B cell (primary cell): Measurements from ENCODE around the gene SAPCD2. TPM values are rescaled to one million over a fixed set of nuclear protein-coding genes. Genes with fewer than 3 reads are reported as not detected.

Source experiments
- ATAC-seq: fragments of 200-7000 bp; cut with Tn5 transposase; one replicate; pipeline ENCODE4 v1.10.0; 2021; ENCODE audit warnings: low read depth, mild to moderate bottlenecking, moderate number of reproducible peaks, moderate library complexity
- CTCF ChIA-PET: fragments of 350-600 bp; sonication (Branson Sonifier 250); formaldehyde crosslinking; loops from one replicate; lab custom pipeline; 2021; ENCODE audit warnings: antibody characterized with exemption, inconsistent platforms; lab: Charles Lee
- POLR2A ChIA-PET: fragments of 350-600 bp; sonication (Branson Sonifier 250); formaldehyde crosslinking; loops from one replicate; lab custom pipeline; 2021; ENCODE audit warnings: antibody characterized with exemption; lab: Charles Lee
- DNase-seq: peaks from one replicate; pipeline ENCODE4 v3.0.0; 2013
- H2AFZ ChIP-seq: 2 replicates; pipeline ENCODE4 v1.6.1; 2012; ENCODE audit warnings: mild to moderate bottlenecking, low read depth, low read length; ENCODE audit not compliant: insufficient read depth, poor library complexity, severe bottlenecking
- H3K27ac ChIP-seq, 2 donors: 1 replicate in 1 of 2; 2 replicates in 1 of 2; pipeline ENCODE4 v1.5.1; 2012 to 2013; ENCODE audit warnings: low read length in 2 of 2, mild to moderate bottlenecking in 2 of 2, moderate library complexity in 1 of 2
- H3K27me3 ChIP-seq, 4 experiments: fragments of 200-600 bp in 1 of 4; sonication (generic) in 1 of 4; replicated peaks in 1 of 4; 1 replicate in 2 of 4; 2 replicates in 2 of 4; pipeline versions ENCODE4 v1.6.1 to v1.7.0; 2013 to 2016; ENCODE audit warnings: low read length in 3 of 4, mild to moderate bottlenecking in 2 of 4, mixed read lengths in 1 of 4, moderate library complexity in 1 of 4; ENCODE audit not compliant: insufficient read depth in 4 of 4, control insufficient read depth in 3 of 4; ENCODE audit errors: control extremely low read depth in 1 of 4
- H3K36me3 ChIP-seq, 2 experiments: replicated peaks in 1 of 2; 1 replicate in 1 of 2; 2 replicates in 1 of 2; pipeline versions ENCODE4 v1.6.1 to v1.7.1; 2013; ENCODE audit warnings: low read length in 1 of 2; ENCODE audit not compliant: insufficient read depth in 2 of 2, control insufficient read depth in 1 of 2; ENCODE audit errors: control extremely low read depth in 1 of 2, extremely low read depth in 1 of 2
- H3K4me1 ChIP-seq, 2 donors: fragments of 200-600 bp in 1 of 2; sonication (generic) in 1 of 2; 1 replicate in 1 of 2; 2 replicates in 1 of 2; pipeline versions ENCODE4 v1.5.1 to v1.6.1; 2013 to 2017; ENCODE audit warnings: low read length in 2 of 2; ENCODE audit not compliant: control insufficient read depth in 2 of 2, insufficient read depth in 2 of 2
- H3K4me2 ChIP-seq: replicated peaks from 2 replicates; pipeline ENCODE3; 2012; ENCODE audit warnings: mild to moderate bottlenecking, low read depth, low read length; ENCODE audit not compliant: poor library complexity, severe bottlenecking
- H3K4me3 ChIP-seq, 5 experiments: fragments of 200-600 bp in 1 of 5; sonication (generic) in 1 of 5; 1 replicate in 3 of 5; 2 replicates in 2 of 5; pipeline versions ENCODE4 v1.5.1 to v1.7.0; 2011 to 2016; ENCODE audit warnings: low read length in 4 of 5, mild to moderate bottlenecking in 4 of 5, low read depth in 2 of 5, control low read depth in 1 of 5, moderate library complexity in 1 of 5; ENCODE audit not compliant: insufficient read depth in 1 of 5; ENCODE audit errors: control extremely low read depth in 1 of 5, extremely low read depth in 1 of 5
- H3K79me2 ChIP-seq: fragments of 200-600 bp; sonication (generic); one replicate; pipeline ENCODE4 v1.6.0; 2016; ENCODE audit warnings: low read length; ENCODE audit not compliant: control insufficient read depth, insufficient read depth
- H3K9ac ChIP-seq: fragments of 200-600 bp; sonication (generic); 2 replicates; pipeline ENCODE4 v1.6.1; 2017; ENCODE audit warnings: mild to moderate bottlenecking, low read length, moderate library complexity
- H3K9me3 ChIP-seq, 3 donors: one replicate each; pipeline versions ENCODE4 v1.6.1 to v1.7.1; 2013; ENCODE audit warnings: low read length in 2 of 3; ENCODE audit not compliant: control insufficient read depth in 2 of 3, insufficient read depth in 1 of 3; ENCODE audit errors: control extremely low read depth in 1 of 3
- H4K20me1 ChIP-seq: 2 replicates; pipeline ENCODE4 v1.6.0; 2012; ENCODE audit warnings: mild to moderate bottlenecking, low read length; ENCODE audit not compliant: insufficient read depth, control insufficient read depth, poor library complexity, severe bottlenecking
- H3K27ac Mint-ChIP-seq: one replicate; pipeline ENCODE4 v1.8.0; 2021; ENCODE audit warnings: mixed read lengths
- H3K27me3 Mint-ChIP-seq: one replicate; pipeline ENCODE4 v1.8.0; 2021; ENCODE audit warnings: mixed read lengths
- H3K4me1 Mint-ChIP-seq: one replicate; pipeline ENCODE4 v1.8.0; 2021; ENCODE audit warnings: mixed read lengths
- H3K4me3 Mint-ChIP-seq: one replicate; pipeline ENCODE4 v1.8.0; 2021; ENCODE audit warnings: mixed read lengths
- H3K9me3 Mint-ChIP-seq: one replicate; pipeline ENCODE4 v1.8.0; 2022; ENCODE audit warnings: mixed read lengths; ENCODE audit not compliant: insufficient read depth
- CTCF ChIP-seq: fragments of 200-600 bp; IDR thresholded peaks from one replicate; pipeline ENCODE4 v1.8.0; 2022; ENCODE audit warnings: antibody characterized with exemption, mild to moderate bottlenecking
- EZH2 ChIP-seq: IDR thresholded peaks from 2 replicates; pipeline ENCODE4 v1.6.1; 2012; ENCODE audit warnings: borderline replicate concordance, low read depth, mild to moderate bottlenecking, moderate library complexity, low read length; ENCODE audit not compliant: insufficient read depth, poor library complexity, severe bottlenecking
- WGBS: methylation state at CpG from one replicate; pipeline ENCODE4 v1.1.5; 2013; ENCODE audit warnings: missing lambda C conversion rate; ENCODE audit not compliant: insufficient coverage; 5-methylcytosine and 5-hydroxymethylcytosine counted together
- intact Hi-C: fragments of 100-400 bp; cut with micrococcal nuclease; formaldehyde crosslinking; loops from one replicate; pipeline ENCODE4 v1.10.0; 2022
- polyA plus RNA-seq: library from polyadenylated mRNA; depleted of rRNA; stranded (reverse); fragments of >200 nt; gene quantifications from 2 replicates; pipeline ENCODE4 v1.2.3, GENCODE V29; 2012
- total RNA-seq, 2 donors: library from RNA; stranded (reverse); fragments of 120-200 nt in 1 of 2; gene quantifications; 1 replicate in 1 of 2; 2 replicates in 1 of 2; pipeline versions ENCODE4 v1.2.3 to v1.2.4, GENCODE V29; 2013 to 2022

SAPCD2 gene
- total and polyA plus RNA-seq, 2 donors (not counting 1 experiment from before 2014, with no cell fraction given), result 0.39 to 0.69 TPM

- no peaks in the 10 kb centered on the region for H3K9me3 Mint-ChIP-seq
- H3K4me1 ChIP-seq, result peaks cover 15 to 35% of the 10 kb centered on the region in 2 donors
- peak; percentile 64 for ATAC-seq
- ChIA-PET POLR2A (interaction anchor here (0.6 to 1.6 kb wide), 6 partner anchors 9 to 169 kb away, joined by 3 to 7 read pairs (median 4); partner anchors contain the start of genes MAN1B1, PAXX and UAP1L1), CTCF (interaction anchor here (0.6 to 6.7 kb wide), 24 partner anchors 9 to 741 kb away, joined by 3 to 61 read pairs (median 5); partner anchors contain the start of genes ABCA2, MAN1B1, NPDC1 and TMEM141)
- peaks cover 0 to 7% (median 0%) of the 10 kb centered on the region in 3 donors for H3K9me3 ChIP-seq
- no peaks in the 10 kb centered on the region for H3K36me3 ChIP-seq
- no peaks in the 10 kb centered on the region for H3K79me2 ChIP-seq
- peaks cover 8% of the 10 kb centered on the region for H4K20me1 ChIP-seq
- no peak overlapping the region for H2AFZ ChIP-seq
- DNase-seq, result peak; percentile 92
- TF ChIP-seq CTCF (peak; percentile 78), EZH2 (no peak)
- intact Hi-C loops, result loop anchor here (1.0 kb wide), 1 partner anchor 22 kb away; the partner anchor contains the start of gene NPDC1
- H3K4me3 Mint-ChIP-seq, result peak overlapping the region; percentile 57
- peaks cover 6% of the 10 kb centered on the region for H3K27me3 Mint-ChIP-seq
- H3K4me2 ChIP-seq, result peak overlapping the region; percentile 18
- no peak overlapping the region for H3K27ac ChIP-seq
- peak overlapping the region; percentile 78 for H3K27ac Mint-ChIP-seq
- peaks cover 19% of the 10 kb centered on the region for H3K4me1 Mint-ChIP-seq
- H3K9ac ChIP-seq, result no peak overlapping the region
- WGBS, result 87% methylated on average over 8 of the region's 12 CpGs
- H3K27me3 ChIP-seq, result peaks cover 0 to 15% (median 1%) of the 10 kb centered on the region in 4 experiments
- no peak overlapping the region for H3K4me3 ChIP-seq
Measured at GRCh38 chr9:137067860-137068538, 2.4 kb downstream of the SAPCD2 start.
